Measurements from ENCODE around the gene FAM13A.

- TF ChIP-seq ZNF121 (CRISPR knock-in tag; conservative IDR thresholded peaks at IDR 0.05) (no peak), ZBTB49 (CRISPR knock-in tag; IDR thresholded peaks at IDR 0.05; ENCODE audit: borderline replicate concordance) (no peak), EP300 (IDR thresholded peaks at IDR 0.05; ENCODE audit: low read length) (no peak), CTCF (IDR thresholded peaks at IDR 0.05 in 2 of 3, conservative IDR thresholded peaks at IDR 0.05 in 1 of 3; ENCODE audit: insufficient read depth in 2 of 3, low read depth in 1 of 3, low read length in 3 of 3) (no peak), ETS1 (conservative IDR thresholded peaks at IDR 0.05; ENCODE audit: control insufficient read depth, low read depth, low read length) (no peak), HDAC3 (IDR thresholded peaks at IDR 0.05; ENCODE audit: borderline replicate concordance, partially characterized antibody) (no peak)
These were observed 149.0 kb downstream of the FAM13A start for GRCh38 chr4:88908003-88908402.

Measured in K562 (cell line).